ENCODE results near the gene TET1. TPM values are rescaled to one million over a fixed set of nuclear protein-coding genes. Genes with fewer than 3 reads are reported as not detected.

The TET1 gene
- total RNA-seq, 6 experiments from 2014 or later = 2.1 to 2.7 (median 2.5) TPM

GRCh38 chr10:68599771-68600040, 39.6 kb downstream of the TET1 start:
- no peaks in the 10 kb centered on the region for H3K9me3 Mint-ChIP-seq
- no peaks in the 10 kb centered on the region for H3K27me3 Mint-ChIP-seq (ENCODE audit: insufficient read depth)
- TF ChIP-seq CTCF (IDR thresholded peaks at IDR 0.05) = no peak
- H3K4me1 Mint-ChIP-seq (ENCODE audit: low read depth) = peaks cover 56% of the 10 kb centered on the region
- peaks cover 24% of the 10 kb centered on the region; the same call in 1 of the 2 replicates for H3K36me3 Mint-ChIP-seq (ENCODE audit: low read depth)
- DNase-seq = no peak
- peak overlapping the region; percentile 95 for H3K27ac Mint-ChIP-seq
- peak overlapping the region; percentile 92 for H3K4me3 Mint-ChIP-seq

DNA sequence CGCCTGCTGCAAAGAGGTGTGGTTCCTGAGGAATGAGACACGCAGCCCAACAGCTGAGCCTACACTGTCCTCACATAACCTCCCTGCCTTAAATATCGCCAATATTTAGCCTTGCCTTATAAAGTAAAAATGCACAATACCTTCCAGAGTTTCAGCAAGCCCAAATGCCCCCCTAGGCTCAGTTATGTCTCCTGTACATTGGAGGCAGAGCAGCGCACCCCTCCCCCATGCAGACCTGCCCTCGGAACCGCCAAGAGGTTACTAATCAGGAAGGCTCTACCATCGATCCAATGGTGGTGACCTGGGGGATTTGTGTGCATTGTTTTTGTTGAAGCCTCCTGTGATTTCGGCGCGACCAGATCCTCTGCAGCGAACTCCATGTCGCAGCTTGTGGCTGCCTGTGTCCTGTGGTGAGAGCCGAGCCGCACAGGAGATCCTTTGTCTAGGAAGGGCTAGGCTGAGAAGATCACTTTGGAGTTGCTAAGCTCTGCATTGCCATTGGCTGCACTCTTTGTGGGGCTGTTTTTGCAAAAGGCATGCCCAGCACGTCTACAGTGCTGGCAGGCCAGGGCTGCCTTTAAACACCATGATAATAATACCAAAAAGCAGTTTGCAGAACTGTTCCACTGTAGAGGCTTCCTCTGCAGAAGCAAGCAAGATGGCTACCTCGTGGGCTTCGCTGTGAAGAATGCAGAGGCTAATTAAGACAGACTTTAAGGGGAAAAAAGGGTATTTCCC, 40.1 kb downstream of the TET1 start:
- Mint-ChIP-seq H3K36me3 (ENCODE audit: low read depth) (peaks cover 24% of the 10 kb centered on the region; the same call in 1 of the 2 replicates), H3K27ac (peak overlapping the region; percentile 95), H3K27me3 (ENCODE audit: insufficient read depth) (no peaks in the 10 kb centered on the region; the same call in 1 of the 2 replicates), H3K4me3 (peak overlapping the region; percentile 92), H3K4me1 (ENCODE audit: low read depth) (peaks cover 58% of the 10 kb centered on the region), H3K9me3 (no peaks in the 10 kb centered on the region)
- no peak for TF ChIP-seq CTCF (IDR thresholded peaks at IDR 0.05)
- peak; percentile 82 for DNase-seq

- peaks cover 58% of the 10 kb centered on the region for H3K4me1 Mint-ChIP-seq (ENCODE audit: low read depth)
- H3K27me3 Mint-ChIP-seq (ENCODE audit: insufficient read depth) = no peaks in the 10 kb centered on the region; the same call in 1 of the 2 replicates
- TF ChIP-seq CTCF (IDR thresholded peaks at IDR 0.05) = no peak
- peak overlapping the region; percentile 92 for H3K4me3 Mint-ChIP-seq
- peaks cover 24% of the 10 kb centered on the region; the same call in 1 of the 2 replicates for H3K36me3 Mint-ChIP-seq (ENCODE audit: low read depth)
- H3K9me3 Mint-ChIP-seq = no peaks in the 10 kb centered on the region
- DNase-seq = no peak
- peak overlapping the region; percentile 95; the same call in 1 of the 2 replicates for H3K27ac Mint-ChIP-seq
Measured at GRCh38 chr10:68601501-68602265, 41.5 kb downstream of the TET1 start.

- Mint-ChIP-seq H3K4me1 (ENCODE audit: low read depth) (peaks cover 58% of the 10 kb centered on the region), H3K9me3 (no peaks in the 10 kb centered on the region), H3K27me3 (ENCODE audit: insufficient read depth) (no peaks in the 10 kb centered on the region; the same call in 1 of the 2 replicates), H3K4me3 (peak overlapping the region; percentile 92), H3K27ac (no peak overlapping the region), H3K36me3 (ENCODE audit: low read depth) (peaks cover 24% of the 10 kb centered on the region; the same call in 1 of the 2 replicates)
- no peak for TF ChIP-seq CTCF (IDR thresholded peaks at IDR 0.05)
- no peak for DNase-seq
Measured at GRCh38 chr10:68602434-68602833, 42.3 kb downstream of the TET1 start.

- Mint-ChIP-seq H3K36me3 (ENCODE audit: low read depth) (peaks cover 24% of the 10 kb centered on the region; the same call in 1 of the 2 replicates), H3K4me1 (ENCODE audit: low read depth) (peaks cover 51% of the 10 kb centered on the region), H3K9me3 (no peaks in the 10 kb centered on the region), H3K27me3 (ENCODE audit: insufficient read depth) (no peaks in the 10 kb centered on the region; the same call in 1 of the 2 replicates), H3K27ac (no peak overlapping the region), H3K4me3 (no peak overlapping the region)
- TF ChIP-seq CTCF (IDR thresholded peaks at IDR 0.05) = no peak
- DNase-seq = no peak
Measured at GRCh38 chr10:68603766-68604165, 43.6 kb downstream of the TET1 start.

Data from HFFc6 (cell line).